ENCODE measurements around the gene WDR35. TPM values are rescaled to one million over a fixed set of nuclear protein-coding genes. Genes with fewer than 3 reads are reported as not detected.

Gene WDR35
- 10 to 100 TPM; 16.9 to 24.0 TPM for total RNA-seq

GRCh38 chr2:19989667-19990415 lies at the start of gene WDR35:
TSS of gene WDR35 (minus strand) at chr2:19990105. CDS start at chr2:19990015, 90 bp downstream.

GRCh38 chr2:20012282-20013125 lies 22.6 kb upstream of the WDR35 start, which contains the start of gene MATN3:
TSS of gene MATN3 (minus strand) at chr2:20012668. CDS start at chr2:20012631, 37 bp downstream.

GRCh38 chr2:19901442-19902215 lies 88.3 kb downstream of the WDR35 start, which contains the start of gene TTC32:
TSS of gene TTC32 (minus strand) at chr2:19901983. CDS start at chr2:19901854, 129 bp downstream.

Other genes starting within 250 kb of the WDR35 start
- gene TTC32, start 88.1 kb downstream of the WDR35 start, total RNA-seq = 1 to 10 TPM; 7.7 to 9.6 TPM
- gene MATN3, start 22.6 kb upstream of the WDR35 start, total RNA-seq = 1 to 10 TPM; 1.0 to 1.3 TPM
- 100 to 1,000 TPM; 106 to 125 TPM for gene LAPTM4A, start 61.5 kb upstream of the WDR35 start, total RNA-seq
- 10 to 100 TPM in 1 of 2 donors, 1 to 10 TPM in 1; 6.5 to 11.7 TPM for gene SDC1, start 235.0 kb upstream of the WDR35 start, total RNA-seq

Measured in melanocyte of skin (primary cell).